ENCODE data around the gene CAP2. TPM values are rescaled to one million over a fixed set of nuclear protein-coding genes. Genes with fewer than 3 reads are reported as not detected.
"Not testable (repeated sequence)": the region's sequence is repeated elsewhere in the genome, so short reads cannot be mapped to it uniquely, and the experiment has no call there.

The CAP2 gene
- total and polyA plus RNA-seq, 3 donors from 2014 or later, result 1.6 to 5.2 (median 2.9) TPM

- no peaks in the 10 kb centered on the region for H3K27me3 ChIP-seq
- H3K27ac ChIP-seq, result no peak overlapping the region
- no peak for TF ChIP-seq POLR2A (IDR thresholded peaks at IDR 0.05)
- no peak for TF ChIP-seq CTCF (IDR thresholded peaks at IDR 0.05)
- H3K4me1 ChIP-seq, result no peaks in the 10 kb centered on the region
- WGBS, 2 donors, result 87 to 88% methylated on average over 3 of the region's 3 CpGs
- no peak overlapping the region for H3K4me3 ChIP-seq
- DNase-seq, result no peak
- no peaks in the 10 kb centered on the region for H3K9me3 ChIP-seq
- intact Hi-C loops (cut with DNase I; ENCODE audit: low total_unique reads), result no loop called here
- no peaks in the 10 kb centered on the region for H3K36me3 ChIP-seq (ENCODE audit: low read depth, missing control alignments)
These were observed 137.0 kb downstream of the CAP2 start for GRCh38 chr6:17530321-17530835.

- 72 to 73% methylated on average over 2 of the region's 2 CpGs for WGBS, 2 donors
- intact Hi-C loops (cut with DNase I; ENCODE audit: low total_unique reads), result no loop called here
- no peak overlapping the region for H3K4me3 ChIP-seq
- DNase-seq, result no peak
- TF ChIP-seq POLR2A (IDR thresholded peaks at IDR 0.05) (no peak), CTCF (IDR thresholded peaks at IDR 0.05) (no peak)
- H3K27me3 ChIP-seq, result no peaks in the 10 kb centered on the region
- H3K36me3 ChIP-seq (ENCODE audit: low read depth, missing control alignments), result no peaks in the 10 kb centered on the region
- H3K9me3 ChIP-seq, result no peaks in the 10 kb centered on the region
- H3K4me1 ChIP-seq, result no peaks in the 10 kb centered on the region
- no peak overlapping the region for H3K27ac ChIP-seq
These were observed 143.2 kb downstream of the CAP2 start for GRCh38 chr6:17536586-17536985.

- 94 to 100% methylated on average over 3 of the region's 3 CpGs for WGBS, 2 donors
- no peak overlapping the region for H3K4me3 ChIP-seq
- no peak overlapping the region for H3K27ac ChIP-seq
- no peaks in the 10 kb centered on the region for H3K36me3 ChIP-seq (ENCODE audit: low read depth, missing control alignments)
- H3K27me3 ChIP-seq, result no peaks in the 10 kb centered on the region
- DNase-seq, result no peak
- intact Hi-C loops (cut with DNase I; ENCODE audit: low total_unique reads), result no loop called here
- TF ChIP-seq CTCF (IDR thresholded peaks at IDR 0.05), result no peak
- no peak for TF ChIP-seq POLR2A (IDR thresholded peaks at IDR 0.05)
- no peaks in the 10 kb centered on the region for H3K9me3 ChIP-seq
- H3K4me1 ChIP-seq, result no peaks in the 10 kb centered on the region
These were observed 148.8 kb downstream of the CAP2 start for GRCh38 chr6:17542243-17542642.

- DNase-seq; H3K36me3 ChIP-seq (ENCODE audit: low read depth, missing control alignments); H3K27ac ChIP-seq; H3K4me3 ChIP-seq; H3K9me3 ChIP-seq; H3K4me1 ChIP-seq; H3K27me3 ChIP-seq; intact Hi-C loops (cut with DNase I; ENCODE audit: low total_unique reads): not testable (repeated sequence)
- 92 to 95% methylated on average over 4 of the region's 4 CpGs for WGBS, 2 donors
These were observed 152.3 kb downstream of the CAP2 start for GRCh38 chr6:17545681-17546080.

GRCh38 chr6:17551383-17551958 lies 158.1 kb downstream of the CAP2 start:
- Histone ChIP-seq H3K27me3 (no peaks in the 10 kb centered on the region), H3K27ac (no peak overlapping the region), H3K36me3 (ENCODE audit: low read depth, missing control alignments) (no peaks in the 10 kb centered on the region), H3K4me3 (no peak overlapping the region), H3K9me3 (no peaks in the 10 kb centered on the region), H3K4me1 (no peaks in the 10 kb centered on the region)
- DNase-seq, result no peak
- no peak for TF ChIP-seq POLR2A (IDR thresholded peaks at IDR 0.05)
- TF ChIP-seq CTCF (IDR thresholded peaks at IDR 0.05), result no peak
- intact Hi-C loops (cut with DNase I; ENCODE audit: low total_unique reads), result no loop called here
- 87 to 92% methylated on average over 9 of the region's 9 CpGs for WGBS, 2 donors

All from testis (tissue), 3 donors.